Measurements from ENCODE around the gene MAP7. TPM values are rescaled to one million over a fixed set of nuclear protein-coding genes. Genes with fewer than 3 reads are reported as not detected.

The MAP7 gene
- total and polyA plus RNA-seq, 9 of the 15 experiments (the other 6 are each of a cell fraction or from before 2014, with no cell fraction given), result 0.76 to 7.7 (median 3.9) TPM

- TF ChIP-seq BCOR (IDR thresholded peaks at IDR 0.05), result peak; percentile 50; the same call in 1 of the 2 replicates
- TF ChIP-seq ARID3A (IDR thresholded peaks at IDR 0.05; ENCODE audit: borderline replicate concordance, low read depth, low read length), result no peak
- TF ChIP-seq MNT (conservative IDR thresholded peaks at IDR 0.05), result no peak
- TF ChIP-seq RHOXF2B (CRISPR knock-in tag; conservative IDR thresholded peaks at IDR 0.05), result no peak
- TF ChIP-seq SFPQ (IDR thresholded peaks at IDR 0.05; ENCODE audit: low read depth, low read length), result no peak
- no peak for TF ChIP-seq SMARCA5 (IDR thresholded peaks at IDR 0.05)
- TF ChIP-seq ASH1L (IDR thresholded peaks at IDR 0.05; ENCODE audit: borderline replicate concordance, low read depth, partially characterized antibody), result no peak
- no peak for TF ChIP-seq TRIM25 (IDR thresholded peaks at IDR 0.05; ENCODE audit: borderline replicate concordance)
- no peak for TF ChIP-seq MXD1 (CRISPR knock-in tag; IDR thresholded peaks at IDR 0.05; ENCODE audit: borderline replicate concordance, poor library complexity, severe bottlenecking)
- TF ChIP-seq XRCC3 (IDR thresholded peaks at IDR 0.05), result no peak
- TF ChIP-seq ZNF311 (CRISPR knock-in tag; IDR thresholded peaks at IDR 0.05), result no peak
- TF ChIP-seq CBX5 (IDR thresholded peaks at IDR 0.05; ENCODE audit: borderline replicate concordance, low read depth), result no peak
- no peak for TF ChIP-seq HMG20B (CRISPR knock-in tag; IDR thresholded peaks at IDR 0.05)
- no peak for TF ChIP-seq SP1 (CRISPR knock-in tag; IDR thresholded peaks at IDR 0.05)
- TF ChIP-seq NFE2L1 (tag; IDR thresholded peaks at IDR 0.05; ENCODE audit: borderline replicate concordance, low read depth), result no peak
- TF ChIP-seq ZNF347 (CRISPR knock-in tag; IDR thresholded peaks at IDR 0.05; ENCODE audit: low read depth), result no peak
- no peak for TF ChIP-seq CREM (IDR thresholded peaks at IDR 0.05; ENCODE audit: low read depth)
- 0 out of 4 replicates have a peak, but pooled peaks of 1 of the 2 experiments have one; percentile 49 for TF ChIP-seq MAZ (CRISPR knock-in tag; conservative IDR thresholded peaks at IDR 0.05 in 1 of 2, IDR thresholded peaks at IDR 0.05 in 1 of 2)
Observed at GRCh38 chr6:136333824-136334464, 216.3 kb downstream of the MAP7 start (continued).
